Gastrocnemius medialis (tissue), 4 donors: ENCODE data around the gene PAK4.

Experiments
- CTCF ChIP-seq, 5 experiments: fragments of 450-650 bp in 3 of 5; fragments of 200-600 bp in 2 of 5; sonication (generic) in 2 of 5; IDR thresholded peaks in 4 of 5; conservative IDR thresholded peaks in 1 of 5; 1 replicate in 4 of 5; 2 replicates in 1 of 5; pipeline ENCODE4 v1.5.1; 2016 to 2019; ENCODE audit warnings: antibody characterized with exemption in 5 of 5, mild to moderate bottlenecking in 3 of 5, moderate library complexity in 3 of 5
- POLR2A ChIP-seq, 2 donors: fragments of 450-650 bp; IDR thresholded peaks; one replicate each; pipeline ENCODE4 v1.6.1; 2017; ENCODE audit warnings: antibody characterized with exemption in 2 of 2, mild to moderate bottlenecking in 2 of 2, moderate library complexity in 2 of 2

- no peak for TF ChIP-seq POLR2A (IDR thresholded peaks at IDR 0.05)
- TF ChIP-seq CTCF (IDR thresholded peaks at IDR 0.05 in 4 of 5, conservative IDR thresholded peaks at IDR 0.05 in 1 of 5), result no peak
Observed at GRCh38 chr19:39209196-39209595, 83.6 kb downstream of the PAK4 start.
